AG04449 (cell line): ENCODE results near the gene TMTC1.

Source experiments
- CTCF ChIA-PET: fragments of 350-600 bp; formaldehyde crosslinking; extraction: SDS; loops from one replicate; lab custom pipeline; 2021; ENCODE audit warnings: antibody characterized with exemption; lab: Yijun Ruan, JAX
- POLR2A ChIA-PET: fragments of 400-600, 350-600 bp; formaldehyde crosslinking; extraction: SDS; loops from one replicate; lab custom pipeline; 2020; ENCODE audit warnings: antibody characterized with exemption, inconsistent platforms; lab: Yijun Ruan, JAX
- DNase-seq: peaks from one replicate; pipeline ENCODE4 v3.0.0-alpha.2; 2010; ENCODE audit warnings: low read depth, low spot score
- H3K4me3 ChIP-seq: 2 replicates; pipeline ENCODE4 v1.5.1; 2011; ENCODE audit warnings: low read depth, mild to moderate bottlenecking, control low read depth, low read length
- CTCF ChIP-seq: IDR thresholded peaks from one replicate; pipeline ENCODE4 v1.5.1; 2011; ENCODE audit warnings: mild to moderate bottlenecking, moderate library complexity, low read length, control low read depth, inconsistent platforms; ENCODE audit not compliant: insufficient read depth; ENCODE audit errors: missing control alignments

Gene TMTC1

GRCh38 chr12:29486972-29487371 is 296.8 kb downstream of the TMTC1 start:
- ChIA-PET POLR2A (no interaction called here), CTCF (interaction anchor here (0.8 kb wide), 1 partner anchor 54 kb away, joined by 3 read pairs; no protein-coding TSS in a partner anchor)
- no peak overlapping the region for H3K4me3 ChIP-seq
- no peak for DNase-seq
- no peak for TF ChIP-seq CTCF

GRCh38 chr12:29463198-29463597 is 320.5 kb downstream of the TMTC1 start:
- no peak overlapping the region for H3K4me3 ChIP-seq
- CTCF ChIA-PET = interaction anchor here (0.7 to 1.0 kb wide), 2 partner anchors 12 to 34 kb away, joined by 3 read pairs; no protein-coding TSS in a partner anchor
- POLR2A ChIA-PET = no interaction called here
- no peak for DNase-seq
- no peak for TF ChIP-seq CTCF

- POLR2A ChIA-PET = no interaction called here
- DNase-seq = no peak
- CTCF ChIA-PET = no interaction called here
- TF ChIP-seq CTCF = no peak
- no peak overlapping the region for H3K4me3 ChIP-seq
These were observed 323.7 kb downstream of the TMTC1 start for GRCh38 chr12:29460082-29460481.

- no peak overlapping the region for H3K4me3 ChIP-seq
- TF ChIP-seq CTCF = no peak
- DNase-seq = no peak
- ChIA-PET CTCF (no interaction called here), POLR2A (no interaction called here)
These were observed 328.7 kb downstream of the TMTC1 start for GRCh38 chr12:29455087-29455486.

- CTCF ChIA-PET = interaction anchor here (0.8 kb wide), 1 partner anchor 11 kb away, joined by 3 read pairs; no protein-coding TSS in a partner anchor
These were observed 331.9 kb downstream of the TMTC1 start for GRCh38 chr12:29451888-29452287.

More at GRCh38 chr12:29451888-29452287, 331.9 kb downstream of the TMTC1 start:
- TF ChIP-seq CTCF = no peak
- no peak for DNase-seq
- POLR2A ChIA-PET = no interaction called here
- H3K4me3 ChIP-seq = no peak overlapping the region
